Measurements from ENCODE around the gene RASGRF2. TPM values are rescaled to one million over a fixed set of nuclear protein-coding genes. Genes with fewer than 3 reads are reported as not detected.

RASGRF2 gene
- total and polyA plus RNA-seq, 2 of the 8 experiments (the other 6 are each of a cell fraction or from before 2014, with no cell fraction given): 2.6 to 29.5 TPM

- TF ChIP-seq RNF2 (IDR thresholded peaks at IDR 0.05; ENCODE audit: borderline replicate concordance, low read depth, low read length, missing control alignments, poor library complexity, severe bottlenecking) (no peak), JUND (IDR thresholded peaks at IDR 0.05; ENCODE audit: low read length) (no peak), SP2 (IDR thresholded peaks at IDR 0.05; ENCODE audit: low read length) (no peak), KDM4A (IDR thresholded peaks at IDR 0.05; ENCODE audit: low read depth, low read length, severe bottlenecking) (no peak), POU5F1 (IDR thresholded peaks at IDR 0.05; ENCODE audit: low read depth, low read length) (no peak), SUZ12 (IDR thresholded peaks at IDR 0.05; ENCODE audit: low read length) (no peak), CBX5 (IDR thresholded peaks at IDR 0.05; ENCODE audit: low read depth, low read length) (no peak)
Observed at GRCh38 chr5:81154725-81155124, 194.6 kb downstream of the RASGRF2 start (continued).

All from H1 (cell line).